IPS-NIHi11 (cell line): ENCODE results near the gene BLZF1.
"Not testable (repeated sequence)": the region's sequence is repeated elsewhere in the genome, so short reads cannot be mapped to it uniquely, and the experiment has no call there.

Experiments
- DNase-seq: peaks from one replicate; pipeline ENCODE4 v3.0.0; 2012; ENCODE audit warnings: mixed read lengths, low spot score

BLZF1 gene

GRCh38 chr1:169360415-169360814 lies 7.6 kb upstream of the BLZF1 start:
- DNase-seq: no peak

GRCh38 chr1:169361281-169361680 lies 6.7 kb upstream of the BLZF1 start:
- no peak for DNase-seq

GRCh38 chr1:169363046-169363730 lies 4.8 kb upstream of the BLZF1 start:
- DNase-seq: no peak

GRCh38 chr1:169364948-169365347 lies 3.0 kb upstream of the BLZF1 start:
- DNase-seq: no peak

DNA sequence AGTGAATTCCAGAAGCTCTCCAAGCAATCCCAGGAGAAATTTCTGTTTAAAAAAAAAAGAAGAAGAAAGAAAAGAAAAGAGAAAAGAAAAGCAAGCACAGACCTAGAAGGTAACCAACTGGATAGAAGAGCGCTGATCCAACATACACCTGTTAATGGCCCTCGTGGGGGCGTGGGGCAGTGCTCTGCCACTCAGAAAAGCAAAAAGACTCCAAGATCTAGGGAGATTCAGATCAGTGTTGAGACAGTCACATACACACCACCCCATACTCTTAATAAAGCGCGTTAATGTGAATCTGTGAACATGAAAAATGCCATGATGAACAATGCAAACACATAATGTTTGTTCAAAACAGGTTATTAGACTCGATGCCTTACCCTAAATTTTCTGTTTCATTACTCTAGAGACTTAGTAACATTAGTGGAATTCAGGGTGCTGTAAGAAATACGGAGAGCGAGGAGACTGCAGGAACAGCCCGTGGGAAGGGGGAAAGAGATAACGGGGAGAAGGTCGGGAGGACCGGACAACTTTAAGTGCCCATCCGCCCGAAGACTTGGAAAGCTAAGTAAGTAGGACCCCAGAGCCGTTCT lies 804 bp upstream of the BLZF1 start:
- DNase-seq: no peak

- DNase-seq: peak; percentile 10
These were observed 393 bp downstream of the BLZF1 start for GRCh38 chr1:169368406-169368769.

- no peak for DNase-seq
These were observed 3.4 kb downstream of the BLZF1 start for GRCh38 chr1:169371404-169371803.

DNA sequence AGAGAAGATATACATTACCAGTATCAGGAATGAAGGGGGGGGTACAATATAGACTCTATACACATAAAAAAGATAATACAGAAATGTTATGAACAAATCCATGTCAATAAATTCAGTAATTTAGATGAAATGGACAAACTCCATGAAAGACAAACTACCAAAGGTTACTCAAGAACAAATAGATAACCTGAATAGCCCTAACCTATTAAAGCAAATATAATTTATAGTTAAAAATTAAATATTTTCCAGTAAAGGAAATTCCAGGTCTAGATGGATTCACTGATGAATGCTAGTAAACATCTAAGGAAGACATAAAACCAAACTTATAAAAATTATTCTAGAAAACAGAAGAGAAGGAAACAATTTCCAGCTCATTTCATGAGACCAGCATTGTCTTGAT lies 13.2 kb downstream of the BLZF1 start:
- DNase-seq: no peak

GRCh38 chr1:169383449-169383848 lies 15.5 kb downstream of the BLZF1 start:
- no peak for DNase-seq

GRCh38 chr1:169387399-169387798 lies 19.4 kb downstream of the BLZF1 start:
- DNase-seq: no peak

- no peak for DNase-seq
These were observed 22.3 kb downstream of the BLZF1 start for GRCh38 chr1:169390303-169390702.

DNA sequence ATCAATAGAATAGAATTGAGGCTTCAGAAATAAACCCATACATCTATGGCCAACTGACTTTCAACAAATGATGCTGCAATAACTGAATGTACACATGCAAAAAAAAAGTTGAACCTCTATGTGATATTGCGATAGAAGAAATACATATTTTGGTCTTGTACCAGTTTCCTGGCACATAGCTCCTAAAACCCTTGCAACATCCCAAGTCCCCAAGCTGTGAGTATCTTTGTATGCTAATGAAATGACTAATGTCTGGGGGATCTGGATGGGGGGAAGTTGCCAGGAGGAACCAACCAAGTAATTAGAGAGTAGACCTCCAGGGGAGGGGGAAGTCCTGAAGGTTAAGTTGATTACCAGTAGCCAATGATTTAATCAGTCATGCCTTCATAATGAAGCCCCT lies 24.4 kb downstream of the BLZF1 start:
- no peak for DNase-seq

DNA sequence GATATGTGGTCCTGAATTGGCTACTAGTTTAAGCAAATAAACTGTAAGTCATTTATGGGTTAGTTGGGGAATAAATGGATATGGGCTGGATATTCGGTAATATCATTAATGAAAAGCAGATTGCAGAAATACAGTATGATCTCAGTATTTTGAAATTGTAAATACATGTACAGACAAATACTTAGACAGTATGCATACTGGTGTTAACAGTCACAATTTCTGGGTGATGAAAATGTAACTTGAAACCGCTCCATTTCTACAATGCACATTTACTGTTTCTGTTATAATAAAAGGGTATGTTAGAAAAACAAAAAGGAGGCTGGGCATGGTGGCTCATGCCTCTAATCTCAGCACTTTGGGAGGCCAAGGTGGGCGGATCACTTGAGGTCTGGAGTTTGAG lies 28.0 kb downstream of the BLZF1 start:
- no peak for DNase-seq

GRCh38 chr1:169402578-169402977 lies 34.6 kb downstream of the BLZF1 start:
- not testable (repeated sequence) for DNase-seq

DNA sequence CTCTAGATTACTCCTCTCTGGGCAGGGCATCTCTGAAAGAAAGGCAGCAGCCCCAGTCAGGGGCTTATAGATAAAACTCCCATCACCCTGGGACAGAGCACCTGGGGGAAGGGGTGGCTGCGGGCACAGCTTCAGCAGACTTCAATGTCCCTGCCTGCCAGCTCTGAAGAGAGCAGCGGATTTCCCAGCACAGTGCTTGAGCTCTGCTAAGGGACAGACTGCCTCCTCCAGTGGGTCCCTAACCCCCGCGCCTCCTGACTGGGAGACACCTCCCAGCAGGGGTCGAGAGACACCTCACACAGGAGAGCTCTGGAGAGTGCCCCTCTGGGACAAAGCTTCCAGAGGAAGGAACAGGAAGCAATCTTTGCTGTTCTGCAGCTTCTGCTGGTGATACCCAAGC lies 40.3 kb downstream of the BLZF1 start:
- DNase-seq: not testable (repeated sequence)

DNA sequence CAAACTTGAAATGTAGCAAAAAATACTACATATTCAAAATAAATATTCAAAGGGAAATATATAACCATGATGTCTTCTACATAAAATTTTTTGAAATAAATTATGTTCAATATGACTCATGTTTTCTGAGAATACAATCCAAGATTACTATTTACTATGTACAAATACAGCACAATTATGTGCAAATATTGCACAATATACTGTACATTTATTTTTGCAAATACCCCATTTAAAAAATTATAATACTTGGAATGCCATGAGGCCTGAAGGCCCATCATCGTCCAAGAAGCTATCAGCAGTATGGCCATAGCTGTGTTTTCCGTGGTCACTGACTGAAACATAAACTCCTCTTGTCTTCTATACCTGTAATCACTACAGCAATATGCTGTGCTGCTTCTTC lies 47.0 kb downstream of the BLZF1 start:
- DNase-seq: no peak

- no peak for DNase-seq
These were observed 53.3 kb downstream of the BLZF1 start for GRCh38 chr1:169421309-169421708.

DNA sequence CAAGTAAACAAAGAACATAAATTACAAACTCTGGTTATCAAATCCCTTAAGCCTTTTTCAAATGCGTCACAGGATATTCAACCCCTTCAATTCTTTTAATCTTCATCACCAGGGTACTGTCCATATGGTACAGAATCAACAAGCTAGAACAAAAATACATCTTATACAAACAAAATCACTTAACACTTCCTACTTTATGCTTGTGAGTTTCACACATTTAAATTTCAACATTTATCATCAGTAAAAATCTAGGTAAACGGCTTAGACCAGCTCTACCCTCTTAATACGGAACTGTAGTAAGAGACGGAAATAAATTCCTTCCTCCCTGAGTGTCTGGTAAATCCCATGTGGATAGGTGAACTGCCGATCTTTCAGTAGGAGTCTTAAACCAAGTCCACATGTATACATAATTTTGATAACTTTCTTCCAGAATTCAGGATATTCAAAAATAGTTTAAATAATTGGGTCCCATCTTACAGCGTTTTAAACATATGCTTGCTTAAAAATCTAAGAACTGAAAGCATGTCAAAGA lies 58.2 kb downstream of the BLZF1 start:
- DNase-seq: no peak

DNA sequence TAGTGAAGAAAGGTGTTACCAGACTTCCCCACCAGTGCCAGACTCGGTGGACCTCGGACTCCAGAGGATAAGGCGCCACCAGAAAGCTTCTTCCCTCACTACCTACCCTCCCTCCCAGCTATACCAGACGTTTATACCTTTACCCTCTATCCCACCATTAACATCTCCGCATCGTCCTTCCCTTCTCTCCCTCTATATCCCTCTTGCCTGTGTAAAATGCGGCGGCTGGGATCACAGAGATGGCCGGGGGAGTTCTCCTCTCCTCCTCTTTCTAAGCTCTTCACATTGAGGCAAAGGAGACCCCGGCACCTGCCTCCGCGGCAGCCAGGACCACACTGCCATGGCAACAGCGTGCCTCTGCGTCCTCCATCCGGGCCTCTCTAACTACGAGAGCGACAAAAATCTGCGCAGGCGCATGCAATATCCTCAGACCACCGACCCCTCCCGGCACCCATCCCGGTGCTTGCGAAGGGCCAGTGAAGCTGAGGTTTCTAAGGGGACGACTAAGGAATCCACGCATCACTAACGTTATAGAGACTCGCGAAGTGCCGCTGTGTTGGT lies 59.2 kb downstream of the BLZF1 start, which contains the start of gene CCDC181:
Gene CCDC181 (minus strand): TSS at position 394 of the 561 bp plus-strand sequence. CDS start 2,547 bp downstream, outside the sequence.
- DNase-seq: peak; percentile 81
